ENCODE measurements around the gene POU6F2.
A peak's percentile ranks its signal among the peaks of the same experiment; 100 is the strongest.
"Not testable (repeated sequence)": the region's sequence is repeated elsewhere in the genome, so short reads cannot be mapped to it uniquely, and the experiment has no call there.

POU6F2 gene

DNA sequence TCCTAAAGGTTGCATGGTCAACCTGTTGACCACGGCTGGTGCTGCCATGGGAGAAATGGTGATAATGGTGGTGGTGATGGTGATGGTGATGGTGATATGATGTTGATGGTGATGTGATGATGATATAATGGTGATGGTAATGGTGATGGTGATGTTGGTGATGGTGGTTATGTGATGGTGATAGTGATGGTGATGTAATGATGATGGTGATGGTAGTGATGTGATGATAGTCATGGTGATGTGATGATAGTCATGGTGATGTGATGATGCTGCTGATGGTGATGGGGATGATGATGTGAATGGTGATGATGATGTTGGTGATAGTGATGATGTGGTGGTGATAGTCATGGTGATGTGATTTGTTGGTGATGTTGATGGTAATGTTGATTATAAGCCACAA lies 23.9 kb downstream of the POU6F2 start:
- no peak for DNase-seq

DNA sequence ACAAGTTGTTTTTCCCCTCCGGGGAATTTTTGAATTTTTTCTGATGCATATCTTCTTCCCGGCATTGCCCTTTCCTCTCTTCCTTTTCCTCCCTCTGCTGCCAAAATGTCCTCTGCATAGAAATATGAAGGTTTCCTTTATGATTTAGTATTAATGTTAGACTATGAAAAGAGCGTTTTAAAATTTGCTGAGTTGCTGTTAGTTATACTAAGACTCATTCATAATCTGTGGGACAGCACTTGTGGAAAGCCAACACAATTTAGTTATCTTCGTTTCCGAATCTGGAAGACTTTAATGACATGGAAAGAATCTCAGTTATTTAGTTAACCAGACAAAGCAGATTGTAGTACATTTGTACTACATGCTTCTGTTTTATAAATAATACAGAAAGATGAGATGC lies 25.0 kb downstream of the POU6F2 start:
- no peak for DNase-seq

DNA sequence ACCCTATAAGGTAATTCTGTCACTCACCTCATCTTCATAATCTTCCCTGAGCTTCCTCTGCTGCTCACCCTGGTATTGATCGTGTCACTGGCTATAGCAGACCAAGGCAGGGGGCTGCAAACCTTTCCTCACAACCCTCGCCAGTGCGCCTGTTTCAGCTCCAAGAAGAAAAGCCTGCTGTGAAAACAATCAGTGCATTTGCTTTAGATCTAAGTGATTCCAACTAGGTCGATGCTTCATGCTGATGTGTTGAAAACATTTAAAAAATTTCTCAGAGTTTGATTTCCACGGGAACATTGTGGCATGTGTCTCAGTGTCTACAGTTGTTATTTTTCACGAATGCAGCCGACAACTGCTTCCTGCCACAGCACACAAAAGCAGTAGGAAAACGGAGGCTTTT lies 27.3 kb downstream of the POU6F2 start:
- no peak for DNase-seq

DNA sequence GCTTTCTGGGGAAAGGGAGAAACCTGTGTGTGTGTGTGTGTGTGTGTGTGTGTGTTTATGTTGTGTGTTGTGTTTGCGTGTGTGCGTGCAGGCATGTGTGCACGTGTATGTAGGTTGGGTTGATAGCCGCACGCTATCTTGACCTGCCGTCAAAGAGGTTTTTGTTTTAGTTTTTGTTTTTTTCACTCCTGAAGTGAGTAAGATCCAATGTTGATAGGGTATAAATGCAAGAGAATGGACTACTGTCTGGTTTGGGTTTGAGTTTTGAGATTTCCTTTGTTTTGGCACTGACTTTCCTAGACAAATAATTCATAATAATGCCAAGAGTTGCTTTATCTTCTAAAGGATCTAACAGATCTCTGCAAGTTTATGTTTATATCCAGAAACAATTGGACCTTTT lies 27.8 kb downstream of the POU6F2 start:
- no peak for DNase-seq

DNA sequence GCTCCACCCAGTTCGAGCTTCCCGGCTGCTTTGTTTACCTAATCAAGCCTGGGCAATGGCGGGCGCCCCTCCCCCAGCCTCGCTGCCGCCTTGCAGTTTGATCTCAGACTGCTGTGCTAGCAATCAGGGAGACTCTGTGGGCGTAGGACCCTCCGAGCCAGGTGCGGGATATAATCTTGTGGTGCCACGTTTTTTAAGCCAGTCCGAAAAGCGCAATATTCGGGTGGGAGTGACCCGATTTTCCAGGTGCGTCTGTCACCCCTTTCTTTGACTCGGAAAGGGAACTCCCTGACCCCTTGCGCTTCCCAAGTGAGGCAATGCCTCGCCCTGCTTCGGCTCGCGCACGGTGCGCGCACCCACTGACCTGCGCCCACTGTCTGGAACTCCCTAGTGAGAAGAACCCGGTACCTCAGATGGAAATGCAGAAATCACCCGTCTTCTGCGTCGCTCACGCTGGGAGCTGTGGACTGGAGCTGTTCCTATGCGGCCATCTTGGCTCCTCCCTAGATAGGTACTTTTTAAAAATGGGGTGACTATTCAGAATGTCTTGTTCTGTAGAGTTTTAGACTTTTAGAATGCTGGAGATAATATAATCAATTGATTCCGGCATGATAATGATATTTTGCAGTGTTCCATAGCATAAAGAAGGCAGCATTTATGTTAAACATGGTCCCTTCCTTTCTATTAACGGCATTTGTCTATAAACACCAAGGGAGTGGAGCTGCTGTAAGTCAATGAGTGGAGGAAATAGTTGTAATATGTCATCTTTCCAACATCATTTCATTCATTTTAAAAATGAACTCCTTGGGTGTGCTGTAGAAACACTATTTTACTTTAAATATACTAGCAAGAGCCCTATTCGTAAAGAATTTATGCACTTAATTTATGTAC lies 35.6 kb downstream of the POU6F2 start:
- not testable (repeated sequence) for DNase-seq

DNA sequence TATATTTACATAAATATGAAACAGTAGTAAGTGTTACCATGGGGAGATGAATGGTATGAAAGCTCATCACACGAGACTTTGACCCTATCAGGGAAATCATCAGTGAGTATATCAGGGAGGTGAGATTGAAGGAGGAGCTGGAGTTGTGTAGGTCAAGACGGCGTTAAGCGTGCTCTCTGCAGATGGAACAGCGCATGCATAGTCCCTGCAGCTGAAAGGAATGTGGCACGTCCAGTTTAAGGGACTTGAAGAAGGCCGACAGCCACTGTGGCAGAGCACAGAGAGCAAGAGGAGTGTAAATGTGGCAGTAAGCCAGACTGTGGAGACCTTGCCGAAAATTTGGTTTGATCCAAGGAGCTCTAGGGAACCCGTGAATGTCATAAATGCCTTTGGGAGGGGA lies 38.9 kb downstream of the POU6F2 start:
- no peak for DNase-seq

DNA sequence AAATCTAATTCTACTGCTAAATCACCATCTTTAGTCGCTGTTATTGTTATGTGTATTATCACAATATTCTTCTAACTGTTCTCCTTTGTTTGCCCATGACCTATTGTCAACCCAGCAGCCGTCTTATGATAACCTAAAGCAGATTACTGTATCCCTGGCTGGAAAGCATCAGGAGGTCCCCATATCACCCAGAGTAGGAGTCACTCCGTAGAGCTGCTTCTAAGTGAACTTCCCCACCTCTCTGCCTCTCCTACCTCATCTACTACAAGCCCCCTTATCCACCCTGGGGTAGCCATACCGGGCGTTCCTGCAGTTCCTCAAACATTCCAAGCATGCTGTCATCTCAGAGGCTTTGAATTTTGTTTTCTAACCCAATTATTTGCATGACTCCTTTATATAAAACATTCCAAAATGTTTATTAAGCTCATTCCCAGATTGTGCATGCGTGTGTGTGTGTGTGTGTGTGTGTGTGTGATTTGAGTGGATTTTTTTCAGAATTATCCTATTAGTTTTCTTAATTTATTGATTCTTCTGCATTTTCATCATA lies 39.7 kb downstream of the POU6F2 start:
- DNase-seq = no peak

DNA sequence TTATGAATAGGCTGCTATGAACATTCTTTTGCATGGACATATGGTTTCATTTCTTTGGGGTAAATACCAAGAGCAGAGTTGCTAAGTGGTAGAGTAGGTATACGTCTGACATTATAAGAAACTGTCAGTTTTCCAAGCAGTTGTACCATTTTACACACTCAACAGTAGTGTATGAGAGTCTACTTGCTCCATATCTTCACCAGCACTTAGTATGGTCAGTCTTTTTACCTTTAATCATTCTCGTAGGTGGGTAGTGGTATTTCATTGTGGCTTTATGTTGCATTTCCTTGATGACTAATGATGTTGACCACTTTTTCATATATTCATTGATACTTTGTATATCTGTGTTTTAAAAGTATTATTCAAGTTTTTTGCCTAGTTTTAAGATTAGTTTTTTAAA lies 45.1 kb downstream of the POU6F2 start:
- no peak for DNase-seq

DNA sequence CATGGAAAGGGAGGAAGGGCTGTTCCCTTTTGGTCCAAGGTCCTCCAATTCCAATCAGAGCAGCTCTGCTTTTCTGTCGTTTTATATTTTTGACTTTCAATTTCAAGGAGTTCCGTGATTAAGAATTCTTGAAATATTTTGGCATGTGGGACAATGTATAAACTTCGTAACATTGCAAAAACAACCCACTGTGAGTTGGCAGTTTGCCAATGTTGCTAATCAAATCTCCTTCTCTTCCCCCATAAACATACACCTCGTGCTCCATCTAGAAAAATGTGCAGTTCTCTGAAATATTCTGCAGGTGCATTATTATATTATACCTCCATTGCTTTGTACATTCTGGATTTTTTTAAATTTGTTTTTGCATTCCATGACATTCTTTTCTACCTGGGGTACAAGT lies 49.8 kb downstream of the POU6F2 start:
- no peak for DNase-seq

DNA sequence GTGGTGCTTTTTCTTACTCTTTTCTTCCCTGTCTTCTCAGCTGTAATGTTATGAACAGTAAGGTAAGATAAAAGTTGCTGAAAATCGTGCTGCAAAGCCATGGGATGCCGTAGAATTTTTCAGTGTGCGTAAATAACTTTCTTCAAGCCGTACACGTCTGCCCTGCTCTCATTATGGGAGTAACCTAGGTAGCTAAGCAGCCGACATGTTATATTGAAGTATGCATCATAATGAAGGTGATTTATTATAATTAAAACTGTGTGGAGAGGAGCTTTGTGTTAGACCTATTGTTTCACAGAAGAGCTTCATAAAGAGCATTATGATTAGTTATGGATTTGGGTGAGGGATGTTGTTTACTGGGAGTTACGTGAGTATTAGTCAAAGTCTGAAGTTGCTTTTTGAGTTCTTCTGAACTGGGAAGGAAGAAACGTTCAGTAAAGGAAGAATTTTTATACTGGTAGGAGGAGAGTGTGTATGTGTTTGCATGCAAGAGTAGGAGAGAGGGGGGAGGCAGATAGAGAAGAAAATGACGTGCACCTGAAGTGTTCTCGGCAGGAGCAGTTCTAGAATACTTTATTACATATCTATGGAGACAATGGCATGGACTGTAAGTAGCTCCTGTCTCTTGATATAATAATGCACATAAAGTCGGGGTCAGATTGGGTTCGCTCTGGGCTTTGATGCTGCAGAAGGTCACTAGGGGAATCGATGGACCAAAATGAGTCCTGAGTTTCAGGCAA lies 56.3 kb downstream of the POU6F2 start:
- no peak for DNase-seq

DNA sequence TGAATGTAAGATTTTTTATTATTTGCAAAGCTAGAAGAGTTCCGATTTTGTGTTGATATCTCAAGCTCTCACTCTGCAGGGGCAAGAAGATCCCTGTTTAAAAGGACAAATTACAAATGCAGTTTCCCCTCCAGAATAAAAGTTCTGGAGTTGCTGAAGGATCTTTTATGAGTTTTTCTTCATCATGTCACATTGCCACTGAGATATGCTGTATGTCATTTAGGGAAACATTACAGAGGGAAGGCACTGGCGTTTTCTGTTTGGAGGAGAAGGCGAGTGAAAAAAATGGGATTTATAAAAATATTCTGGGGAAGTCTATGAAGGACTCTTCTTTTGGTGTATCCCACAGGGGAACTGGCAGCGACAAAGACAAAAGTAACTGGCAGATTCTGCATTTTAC lies 57.4 kb downstream of the POU6F2 start:
- no peak for DNase-seq

DNA sequence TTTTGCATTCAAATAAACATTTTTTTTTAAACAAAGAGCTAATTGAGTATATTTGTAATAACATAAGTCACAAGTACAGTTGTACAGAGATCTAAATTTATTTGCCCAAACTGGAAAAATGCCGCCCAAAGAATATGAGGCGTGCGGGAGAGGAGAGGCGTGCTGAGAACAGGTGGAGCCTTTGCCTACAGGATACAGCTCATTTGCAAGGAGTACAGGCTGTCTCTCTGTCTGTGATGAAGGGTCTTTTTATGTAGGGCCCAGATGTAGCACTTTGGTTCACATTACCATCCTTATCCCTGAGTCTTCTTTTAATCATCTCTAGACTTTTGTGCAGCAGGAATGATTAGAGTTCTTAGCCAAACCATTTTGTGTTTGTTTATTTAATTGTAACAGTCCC lies 58.2 kb downstream of the POU6F2 start:
- no peak for DNase-seq

DNA sequence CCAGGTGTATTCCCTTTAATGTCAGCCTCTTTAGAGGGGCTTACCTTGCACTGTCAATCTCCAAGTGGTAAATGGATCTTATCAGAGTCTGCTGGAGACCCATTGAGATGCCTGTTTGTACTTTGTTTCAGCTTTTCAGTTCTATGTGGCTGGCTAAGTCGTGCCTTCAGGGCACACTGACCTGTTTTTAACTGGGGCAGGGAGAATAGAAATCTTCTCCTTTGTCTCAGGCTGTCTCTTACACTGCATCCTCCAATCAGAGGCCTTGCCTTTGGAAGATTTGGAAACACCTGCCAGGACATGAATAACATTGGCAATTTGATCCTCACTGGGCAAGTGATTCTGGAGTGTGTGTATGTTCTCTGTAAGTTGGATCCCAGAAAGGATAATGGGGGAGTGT lies 65.0 kb downstream of the POU6F2 start:
- peak in 1 of 2 experiments; percentile 45 for DNase-seq

DNA sequence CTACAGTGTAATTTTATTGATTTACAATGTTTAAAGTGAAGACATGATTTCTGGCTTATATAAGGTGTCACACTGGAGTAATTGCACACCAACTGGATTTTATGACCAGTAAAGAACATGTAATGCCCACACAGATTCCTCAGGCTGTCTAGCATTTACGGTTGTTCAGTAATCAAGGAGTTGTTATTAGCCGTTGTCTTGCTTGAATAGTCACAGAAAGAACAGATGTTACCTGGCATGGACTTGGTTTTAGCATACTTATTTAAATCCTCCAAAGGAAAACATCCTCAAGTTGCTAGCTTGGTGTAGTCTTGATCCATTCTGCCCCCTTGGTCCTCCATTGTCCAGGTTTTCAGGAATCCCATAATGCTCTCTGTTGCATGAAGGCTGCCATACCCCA lies 65.8 kb downstream of the POU6F2 start:
- no peak for DNase-seq

DNA sequence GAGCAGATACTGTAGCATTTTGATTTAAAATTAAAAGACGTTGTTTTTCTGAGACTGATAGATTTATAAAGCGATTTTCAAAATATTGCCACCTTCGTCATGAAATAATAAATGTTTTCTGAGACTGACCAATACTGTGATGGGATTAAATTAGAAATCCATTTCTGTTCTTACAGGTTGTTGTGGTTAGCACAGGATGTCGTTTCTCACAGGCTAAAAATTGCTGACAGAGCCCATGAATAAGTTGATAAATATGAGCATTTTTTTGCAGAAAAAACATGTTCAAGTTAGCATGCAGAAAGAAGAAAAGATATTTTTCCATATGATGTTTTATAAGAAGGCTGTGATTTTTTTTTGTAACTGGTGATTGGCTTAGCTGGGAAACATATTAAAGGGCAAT lies 66.8 kb downstream of the POU6F2 start:
- DNase-seq = no peak

DNA sequence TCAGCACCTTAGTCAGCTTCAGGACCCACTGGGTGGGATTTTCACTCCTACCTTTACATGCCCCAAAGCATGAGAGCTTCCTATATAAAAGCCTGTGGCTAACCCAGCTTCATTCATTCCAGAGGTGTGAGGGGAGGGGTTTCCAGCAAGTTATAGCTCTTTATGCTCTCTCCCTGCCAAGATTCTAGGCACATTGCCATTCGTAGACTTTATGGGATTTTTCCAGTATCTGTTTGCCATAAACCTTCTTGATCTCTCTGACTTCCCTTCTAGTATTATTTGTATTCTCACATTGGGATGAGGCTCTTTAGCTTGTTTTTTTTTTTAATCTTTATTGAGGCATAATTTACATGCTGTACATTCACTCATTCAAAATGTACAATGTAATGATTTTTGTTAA lies 67.5 kb downstream of the POU6F2 start:
- DNase-seq = no peak

DNA sequence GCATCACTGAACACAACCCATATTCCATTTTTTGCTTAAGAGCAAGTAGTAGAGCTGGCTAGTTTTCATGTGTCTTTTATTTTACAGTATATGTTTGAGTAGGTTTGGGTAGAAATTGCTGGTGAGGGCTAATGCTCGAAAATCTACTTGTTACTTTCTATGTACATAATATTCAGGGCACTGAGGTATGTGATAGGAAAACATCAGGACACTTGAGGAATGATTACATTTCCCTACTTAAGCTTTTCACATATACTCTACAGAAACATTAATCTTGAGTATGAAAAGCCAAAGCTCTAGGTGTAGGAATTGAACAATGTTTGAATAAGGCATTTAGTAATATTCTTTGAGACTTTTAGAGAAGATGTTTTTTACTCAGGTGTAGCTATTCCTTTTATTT lies 73.6 kb downstream of the POU6F2 start:
- no peak for DNase-seq

DNA sequence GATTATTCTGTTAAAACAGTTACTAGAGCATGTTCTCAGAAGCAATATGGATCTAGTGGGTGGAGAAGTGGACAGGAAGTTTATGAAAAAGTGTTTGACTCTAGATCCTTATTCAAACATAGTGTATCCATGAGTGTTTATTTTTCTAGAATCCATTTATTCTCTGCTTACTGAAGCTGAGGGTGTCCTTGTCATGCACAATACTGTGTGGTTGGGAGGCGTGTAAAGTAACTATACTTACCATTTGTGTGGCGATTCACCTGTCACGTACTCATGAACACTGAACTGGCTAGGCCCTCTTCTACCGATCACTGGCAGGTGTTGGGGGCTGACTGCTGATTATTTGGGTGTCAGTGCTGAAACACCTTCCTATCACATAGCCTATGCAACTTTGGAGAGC lies 74.0 kb downstream of the POU6F2 start:
- peak; percentile 26 to 83 for DNase-seq

DNA sequence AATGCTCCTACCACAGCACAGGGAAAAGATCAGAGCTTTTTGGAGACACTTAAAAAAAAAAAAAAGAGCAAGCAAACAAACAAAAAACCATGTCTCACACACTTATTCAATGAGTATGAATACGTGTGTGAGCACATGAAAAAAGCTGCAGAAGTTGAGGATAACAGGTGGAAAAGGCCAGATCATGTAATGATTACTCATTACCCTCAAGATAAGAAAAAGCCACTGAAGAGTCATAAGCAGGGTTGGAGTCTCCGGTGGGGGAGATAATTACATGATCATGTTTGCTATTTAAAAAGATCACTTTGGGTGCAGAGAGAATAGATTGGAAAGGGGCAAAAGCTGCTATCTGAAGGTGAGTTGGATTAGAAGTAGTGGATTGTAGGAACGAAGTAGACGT lies 77.0 kb downstream of the POU6F2 start:
- DNase-seq = no peak

DNA sequence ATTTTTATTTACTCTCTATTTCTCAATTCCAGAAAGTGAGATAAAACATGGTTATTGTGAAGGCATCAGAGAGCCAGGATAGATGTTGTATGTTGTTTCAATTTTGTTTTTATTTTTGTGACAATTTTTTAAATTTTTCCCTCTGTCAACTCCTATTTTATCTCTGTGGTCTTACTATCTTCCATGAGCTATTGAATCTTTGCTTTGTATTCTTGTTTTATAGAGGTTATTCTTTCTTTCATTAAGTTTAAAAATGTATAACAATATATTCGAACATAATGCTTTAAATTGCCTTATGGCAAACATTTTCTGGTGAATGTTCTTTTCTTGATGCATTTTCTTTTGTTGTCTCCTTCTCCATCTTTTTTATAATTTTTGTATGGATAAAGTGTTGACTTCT lies 78.4 kb downstream of the POU6F2 start:
- no peak for DNase-seq

DNA sequence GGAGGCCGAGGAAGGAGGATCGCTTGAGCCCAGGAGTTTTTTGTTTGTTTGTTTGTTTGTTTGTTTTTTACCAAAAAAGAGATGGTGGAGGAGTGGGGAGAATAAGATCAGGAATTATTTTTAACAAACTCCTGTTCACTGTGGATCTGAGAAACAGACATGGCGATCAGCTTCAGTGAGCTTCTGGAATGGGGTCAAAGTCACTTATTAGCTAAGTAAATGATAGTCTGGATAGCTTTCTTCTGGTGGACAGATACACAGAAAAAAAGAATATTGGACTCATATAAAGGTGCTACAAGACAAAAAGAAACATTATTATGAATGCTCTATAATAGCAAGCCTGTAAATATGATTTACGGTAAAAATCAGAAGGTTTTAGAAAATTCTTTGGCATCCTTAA lies 85.1 kb downstream of the POU6F2 start:
- DNase-seq = no peak

DNA sequence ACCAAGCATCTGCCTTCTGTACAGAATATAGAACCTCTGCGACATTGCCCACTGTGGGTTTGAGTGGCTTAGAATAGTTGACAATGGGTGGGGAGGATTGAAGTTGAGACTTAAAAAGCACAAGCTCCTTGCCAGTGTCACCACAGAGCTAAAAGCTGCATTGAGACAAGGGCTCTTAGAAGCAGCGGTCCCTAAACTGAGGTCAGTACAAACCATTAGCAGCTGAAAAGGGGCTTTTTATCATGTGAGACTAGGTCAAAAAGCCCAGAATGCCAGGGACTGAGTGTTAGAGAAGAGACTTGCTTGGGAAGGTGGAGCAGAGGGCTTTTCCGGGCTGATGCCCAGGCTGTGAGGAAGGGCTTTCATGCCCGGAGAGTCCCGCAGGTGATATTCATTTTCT lies 91.3 kb downstream of the POU6F2 start:
- DNase-seq = no peak

DNA sequence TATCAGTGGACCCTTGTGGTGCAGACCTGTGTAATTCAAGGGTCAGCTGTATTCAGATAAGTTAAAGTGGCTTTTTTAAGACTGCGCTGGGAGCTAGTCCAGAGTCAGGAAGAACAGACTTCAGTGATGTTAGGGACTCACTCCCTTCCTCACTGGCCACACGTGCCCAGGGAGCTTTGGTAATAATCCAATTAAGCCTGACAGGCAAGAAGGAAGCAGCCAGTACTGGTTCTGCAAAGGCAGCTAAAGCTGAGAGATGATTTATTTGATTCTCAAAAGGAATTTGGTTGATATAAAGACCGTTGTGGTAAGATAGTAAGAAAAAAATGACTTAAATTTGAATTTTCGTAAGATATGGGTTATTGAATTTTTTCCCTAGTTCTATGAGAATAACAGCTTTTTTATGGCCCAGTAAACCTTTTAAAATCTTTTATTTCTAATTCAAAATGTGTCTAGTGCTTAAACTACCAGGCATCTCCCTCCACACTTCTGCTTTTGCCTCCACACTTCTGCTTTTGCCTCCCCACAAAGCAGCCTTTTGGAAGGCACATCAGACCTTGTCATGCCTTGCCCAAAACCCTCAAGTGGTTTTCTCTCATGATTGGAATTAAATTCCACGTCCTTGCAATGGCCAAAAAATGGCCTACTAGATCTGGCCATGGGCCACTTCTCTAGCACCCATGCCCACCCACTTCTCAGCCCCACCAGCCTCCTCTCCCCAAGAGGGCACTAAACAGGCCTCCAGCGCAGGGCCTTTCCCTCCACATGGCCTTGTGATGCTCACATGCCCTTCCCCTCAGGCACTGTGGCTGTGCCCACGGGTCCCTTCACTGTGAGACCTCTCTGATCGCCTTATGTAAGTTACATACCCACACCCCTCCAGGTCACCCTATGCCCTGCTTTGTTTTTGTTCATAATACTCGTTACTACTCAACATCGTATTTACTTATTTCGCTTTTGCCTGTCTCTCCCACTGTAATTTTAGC lies 92.5 kb downstream of the POU6F2 start:
- no peak for DNase-seq
